Panc1 (cell line): Measurements from ENCODE around the gene COL5A2. TPM values are rescaled to one million over a fixed set of nuclear protein-coding genes. Genes with fewer than 3 reads are reported as not detected.

ENCODE experiments used
- ATAC-seq: fragments of 200-7000 bp; cut with Tn5 transposase; 2 replicates; pipeline ENCODE4 v1.9.1; 2020; ENCODE audit warnings: mild to moderate bottlenecking, moderate library complexity
- BruUV-seq: library from RNA; stranded (reverse); fragments of 400-500 nt; replicated peaks from 2 replicates; lab custom pipeline; 2021; lab: Mats Ljungman, UMichigan
- CTCF ChIA-PET: fragments of 300-600 bp; sonication (Branson Sonifier 250); formaldehyde crosslinking; loops from one replicate; lab custom pipeline; 2022; ENCODE audit warnings: antibody characterized with exemption; lab: Charles Lee
- POLR2A ChIA-PET: fragments of 300-600 bp; sonication (Branson Sonifier 250); formaldehyde crosslinking; loops from one replicate; lab custom pipeline; 2022; ENCODE audit warnings: antibody characterized with exemption; lab: Charles Lee
- DNase-seq: peaks from one replicate; pipeline ENCODE4 v3.0.0-alpha.2; 2010; ENCODE audit warnings: low read depth, low spot score
- H3K27ac ChIP-seq: 2 replicates; pipeline ENCODE4 v1.5.1; 2011; ENCODE audit warnings: mild to moderate bottlenecking, low read length, inconsistent platforms
- H3K27me3 ChIP-seq: fragments of 200-500 bp; sonication (Bioruptor generic); 2 replicates; pipeline ENCODE4 v1.6.0; 2014; ENCODE audit warnings: low read length, inconsistent platforms; ENCODE audit not compliant: control insufficient read depth, insufficient read depth
- H3K36me3 ChIP-seq: fragments of 200-500 bp; sonication (Bioruptor generic); 2 replicates; pipeline ENCODE4 v1.5.1; 2014; ENCODE audit warnings: inconsistent platforms, mild to moderate bottlenecking, low read length, moderate library complexity; ENCODE audit not compliant: control insufficient read depth, insufficient read depth
- H3K4me1 ChIP-seq: 2 replicates; pipeline ENCODE4 v1.5.1; 2011; ENCODE audit warnings: inconsistent platforms, mild to moderate bottlenecking, low read length, moderate library complexity; ENCODE audit not compliant: control insufficient read depth, insufficient read depth
- H3K4me3 ChIP-seq, 2 experiments: 2 replicates each; pipeline ENCODE4 v1.5.1; 2011 to 2012; ENCODE audit warnings: low read depth in 2 of 2, low read length in 2 of 2, mild to moderate bottlenecking in 2 of 2, inconsistent platforms in 1 of 2, moderate library complexity in 1 of 2
- H3K9me3 ChIP-seq: fragments of 200-500 bp; sonication (Bioruptor generic); 2 replicates; pipeline ENCODE4 v1.5.1; 2014; ENCODE audit warnings: low read depth, mild to moderate bottlenecking, inconsistent platforms, low read length, moderate library complexity; ENCODE audit not compliant: control insufficient read depth, insufficient read depth
- POLR2AphosphoS5 ChIP-seq: IDR thresholded peaks from 2 replicates; pipeline ENCODE4 v1.6.1; 2012; ENCODE audit warnings: mild to moderate bottlenecking, low read depth, low read length, moderate library complexity
- REST ChIP-seq, 2 experiments: IDR thresholded peaks; 2 replicates each; pipeline ENCODE4 v1.6.1; 2011 to 2012; ENCODE audit warnings: low read depth in 2 of 2, control low read depth in 1 of 2, low read length in 1 of 2, mild to moderate bottlenecking in 1 of 2, moderate library complexity in 1 of 2; ENCODE audit not compliant: insufficient read depth in 1 of 2
- SIN3A ChIP-seq: IDR thresholded peaks from 2 replicates; pipeline ENCODE4 v1.6.1; 2012; ENCODE audit warnings: low read depth, mild to moderate bottlenecking, low read length, moderate library complexity, borderline replicate concordance; ENCODE audit not compliant: insufficient read depth
- TCF7L2 ChIP-seq: IDR thresholded peaks from 2 replicates; pipeline ENCODE4 v1.6.1; 2011; ENCODE audit warnings: mild to moderate bottlenecking, low read depth, low read length, inconsistent platforms
- in situ Hi-C: cut with HindIII; loops from 2 replicates; pipeline ENCODE4 v1.10.0; 2016; ENCODE audit warnings: low sequenced_read_pairs, low pct_unique_long_range_greater_than_20kb
- intact Hi-C: fragments of 100-400 bp; cut with micrococcal nuclease; formaldehyde crosslinking; loops from one replicate; pipeline ENCODE4 v1.10.0; 2022; ENCODE audit not compliant: unreplicated experiment
- total RNA-seq: library from RNA; stranded (reverse); gene quantifications from one replicate; pipeline ENCODE4 v1.2.1, GENCODE V29; 2021; ENCODE audit not compliant: unreplicated experiment
- TF ChIP-seq, protein P1 (sequence below): fragments of 450-650 bp; IDR thresholded peaks from 2 replicates; pipeline ENCODE4 v1.5.1; 2017; ENCODE audit warnings: mild to moderate bottlenecking

Gene COL5A2
- total RNA-seq, 1 experiment from 2014 or later: 144 TPM

GRCh38 chr2:189178054-189178453 lies 1.5 kb downstream of the COL5A2 start:
- in situ Hi-C loops: no loop called here
- peak overlapping the region; percentile 64 to 95 for H3K4me3 ChIP-seq

DNA sequence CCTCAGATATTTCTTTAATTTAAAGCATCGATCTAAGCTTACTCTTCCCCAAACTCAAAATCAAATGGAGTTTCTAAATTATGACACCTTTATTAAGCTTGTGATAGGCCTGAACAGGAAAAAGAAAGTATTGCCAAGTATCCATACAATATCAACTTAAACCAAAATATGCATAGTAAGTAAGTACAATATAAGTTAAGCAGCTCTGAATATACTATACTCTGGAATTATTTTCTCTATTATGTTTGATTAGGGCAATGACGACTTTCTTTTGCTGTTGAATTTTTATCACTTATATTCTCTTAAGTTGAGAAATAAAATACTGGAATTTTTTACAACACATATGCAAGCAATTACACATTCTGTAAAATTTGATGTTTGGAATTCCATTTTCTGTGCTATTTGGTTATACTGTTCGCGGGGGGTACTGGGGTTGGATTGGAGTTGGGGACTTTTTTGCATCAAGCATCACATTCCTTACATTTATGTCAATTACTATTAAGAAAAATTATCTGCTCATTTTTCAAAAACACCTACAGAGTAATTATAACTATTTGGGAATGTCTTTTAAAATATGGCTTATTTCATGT lies 2.2 kb downstream of the COL5A2 start:
- H3K4me1 ChIP-seq: peaks cover 24% of the 10 kb centered on the region
- in situ Hi-C loops (no loop called here), intact Hi-C loops (no loop called here)
- ATAC-seq (no peak), DNase-seq (no peak)
- no peaks in the 10 kb centered on the region for H3K9me3 ChIP-seq
- ChIA-PET CTCF (interaction anchor here (1.6 kb wide), 1 partner anchor 27 kb away, joined by 4 read pairs; no protein-coding TSS in a partner anchor), POLR2A (no interaction called here)
- no peaks in the 10 kb centered on the region for H3K27me3 ChIP-seq
- peak overlapping the region; percentile 84 for H3K27ac ChIP-seq
- BruUV-seq: no TSS peak
- no peaks in the 10 kb centered on the region for H3K36me3 ChIP-seq
- peak overlapping the region; percentile 64 to 95 for H3K4me3 ChIP-seq
- TF ChIP-seq TCF7L2 (no peak), REST (IDR thresholded peaks at IDR 0.05; ENCODE audit: insufficient read depth in 1 of 2, low read depth in 2 of 2, low read length in 1 of 2) (no peak), SIN3A (no peak), POLR2AphosphoS5 (no peak)
- TF ChIP-seq, protein P1, sequence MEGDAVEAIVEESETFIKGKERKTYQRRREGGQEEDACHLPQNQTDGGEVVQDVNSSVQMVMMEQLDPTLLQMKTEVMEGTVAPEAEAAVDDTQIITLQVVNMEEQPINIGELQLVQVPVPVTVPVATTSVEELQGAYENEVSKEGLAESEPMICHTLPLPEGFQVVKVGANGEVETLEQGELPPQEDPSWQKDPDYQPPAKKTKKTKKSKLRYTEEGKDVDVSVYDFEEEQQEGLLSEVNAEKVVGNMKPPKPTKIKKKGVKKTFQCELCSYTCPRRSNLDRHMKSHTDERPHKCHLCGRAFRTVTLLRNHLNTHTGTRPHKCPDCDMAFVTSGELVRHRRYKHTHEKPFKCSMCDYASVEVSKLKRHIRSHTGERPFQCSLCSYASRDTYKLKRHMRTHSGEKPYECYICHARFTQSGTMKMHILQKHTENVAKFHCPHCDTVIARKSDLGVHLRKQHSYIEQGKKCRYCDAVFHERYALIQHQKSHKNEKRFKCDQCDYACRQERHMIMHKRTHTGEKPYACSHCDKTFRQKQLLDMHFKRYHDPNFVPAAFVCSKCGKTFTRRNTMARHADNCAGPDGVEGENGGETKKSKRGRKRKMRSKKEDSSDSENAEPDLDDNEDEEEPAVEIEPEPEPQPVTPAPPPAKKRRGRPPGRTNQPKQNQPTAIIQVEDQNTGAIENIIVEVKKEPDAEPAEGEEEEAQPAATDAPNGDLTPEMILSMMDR: no peak

More at GRCh38 chr2:189178054-189178453, 1.5 kb downstream of the COL5A2 start:
- no peaks in the 10 kb centered on the region for H3K27me3 ChIP-seq
- no peak for DNase-seq
- no peaks in the 10 kb centered on the region for H3K36me3 ChIP-seq
- TF ChIP-seq, protein P1: peak; percentile 25; the same call in 1 of the 2 replicates
- no peak for TF ChIP-seq SIN3A
- peak overlapping the region; percentile 84; the same call in 1 of the 2 replicates for H3K27ac ChIP-seq
- POLR2A ChIA-PET: interaction anchor here (0.6 kb wide), 1 partner anchor 42 kb away, joined by 11 read pairs; no protein-coding TSS in a partner anchor
- no TSS peak for BruUV-seq
- peaks cover 22% of the 10 kb centered on the region for H3K4me1 ChIP-seq
- intact Hi-C loops: no loop called here
- no peaks in the 10 kb centered on the region for H3K9me3 ChIP-seq
- CTCF ChIA-PET: interaction anchor here (0.7 to 1.6 kb wide), 2 partner anchors 28 to 80 kb away, joined by 4 to 6 read pairs; no protein-coding TSS in a partner anchor
- ATAC-seq: no peak
